OCI-LY3 (cell line): ENCODE measurements around the gene WDR59.

ENCODE experiments used
- CTCF ChIP-seq: fragments of 200-600, 300-600 bp; sonication (generic); IDR thresholded peaks from 2 replicates; pipeline ENCODE4 v1.5.1; 2014; ENCODE audit warnings: antibody characterized with exemption, low read length, low read depth
- EZH2phosphoT487 ChIP-seq: fragments of 200-600 bp; shearing (Covaris generic); IDR thresholded peaks from 2 replicates; pipeline ENCODE4 v1.6.1; 2018; ENCODE audit warnings: antibody characterized with exemption, mixed run types, low read depth

- TF ChIP-seq CTCF (no peak), EZH2phosphoT487 (no peak)
Observed at GRCh38 chr16:74899816-74900215, 85.1 kb downstream of the WDR59 start.
